Naive thymus-derived CD8-positive, alpha-beta T cell (primary cell): ENCODE results near the gene DUSP5. TPM values are rescaled to one million over a fixed set of nuclear protein-coding genes. Genes with fewer than 3 reads are reported as not detected.

ENCODE experiments used
- ATAC-seq, 2 donors: fragments of 150-1000 bp; cut with Tn5 transposase in 1 of 2; sonication (Bioruptor Pico), chemical (Tn5 transposase) in 1 of 2; 1 replicate in 1 of 2; 2 replicates in 1 of 2; pipeline ENCODE4 v1.10.0; 2021; ENCODE audit warnings: mild to moderate bottlenecking in 2 of 2, moderate library complexity in 2 of 2
- POLR2A ChIA-PET: fragments of 350-600 bp; sonication (Branson Sonifier 250); formaldehyde crosslinking; loops from one replicate; lab custom pipeline; 2021; ENCODE audit warnings: antibody characterized with exemption; lab: Charles Lee
- DNase-seq, 10 donors: peaks; one replicate each; pipeline versions ENCODE4 v3.0.0 to v3.0.0-alpha.2; 2020 to 2022
- H3K27ac Mint-ChIP-seq, 10 donors: one replicate each; pipeline ENCODE4 v1.8.0; 2020 to 2022; ENCODE audit warnings: mild to moderate bottlenecking in 10 of 10, mixed read lengths in 10 of 10, moderate library complexity in 4 of 10, inconsistent platforms in 1 of 10
- H3K27me3 Mint-ChIP-seq, 5 donors: one replicate each; pipeline ENCODE4 v1.8.0; 2021 to 2022; ENCODE audit warnings: mixed read lengths in 5 of 5
- H3K36me3 Mint-ChIP-seq, 3 donors: one replicate each; pipeline ENCODE4 v1.8.0; 2020 to 2022; ENCODE audit warnings: mixed read lengths in 3 of 3, mild to moderate bottlenecking in 2 of 3, inconsistent platforms in 1 of 3
- H3K4me1 Mint-ChIP-seq, 4 donors: one replicate each; pipeline ENCODE4 v1.8.0; 2021 to 2022; ENCODE audit warnings: mixed read lengths in 4 of 4
- H3K4me3 Mint-ChIP-seq, 10 donors: one replicate each; pipeline ENCODE4 v1.8.0; 2020 to 2022; ENCODE audit warnings: mild to moderate bottlenecking in 10 of 10, mixed read lengths in 10 of 10, moderate library complexity in 6 of 10, inconsistent platforms in 1 of 10
- H3K9me3 Mint-ChIP-seq, 9 donors: one replicate each; pipeline ENCODE4 v1.8.0; 2020 to 2022; ENCODE audit warnings: mixed read lengths in 9 of 9, mild to moderate bottlenecking in 3 of 9, inconsistent platforms in 1 of 9, moderate library complexity in 1 of 9
- polyA plus RNA-seq, 3 donors: library from polyadenylated mRNA; unstranded; fragments of 300-500 nt; fragmentation: Illumina TruSeq; gene quantifications; one replicate each; pipeline ENCODE4 v1.2.3, GENCODE V29; 2021
- total RNA-seq, 8 experiments: library from RNA in 2 of 8; stranded (reverse) in 2 of 8; gene quantifications; one replicate each; pipeline ENCODE4 v1.2.3 and lab custom pipeline; 2021 to 2026

Gene DUSP5
- total RNA-seq, result 1 to 10 TPM; 1.1 to 1.2 TPM
- polyA plus RNA-seq, result 1 to 10 TPM in 1 of 3 donors, under 1 TPM in 2; 0.13 to 2.7 (median 0.44) TPM
- total RNA-seq (lab: John Stamatoyannopoulos, UW), result 1.4 to 100.0 (median 35.6) reads per million in 6 experiments

DNA sequence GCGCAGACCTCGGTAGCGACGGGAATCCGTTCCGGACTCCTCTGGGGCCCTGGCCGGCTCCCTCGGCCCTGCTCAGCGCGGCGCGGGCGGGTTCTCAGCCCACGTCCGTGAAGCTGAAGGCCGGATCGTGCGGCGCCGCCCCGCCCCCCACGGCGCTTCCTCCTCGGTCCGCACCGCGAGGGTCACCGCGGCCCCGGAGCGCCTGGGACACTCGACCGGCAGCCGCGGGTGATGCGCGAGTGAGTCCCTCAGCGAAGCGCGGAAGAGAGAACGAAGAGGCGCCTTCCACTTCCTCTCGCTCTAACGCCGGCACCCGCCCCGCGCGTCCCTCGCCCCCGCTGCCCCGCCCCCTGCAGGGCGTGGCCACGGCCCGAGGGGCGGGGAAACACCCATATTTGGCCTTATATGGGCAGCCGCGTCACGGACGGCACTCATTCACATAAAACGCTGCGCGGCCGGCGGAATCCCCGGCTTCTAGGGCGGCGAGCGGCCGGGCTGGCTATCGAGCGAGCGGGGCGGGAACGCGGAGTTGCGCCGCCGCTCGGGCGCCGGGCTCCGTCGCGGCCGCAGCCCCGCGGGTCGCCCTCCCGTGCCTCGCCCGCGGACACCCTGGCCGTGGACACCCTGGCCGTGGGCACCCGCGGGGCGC lies at the start of gene DUSP5:
Gene DUSP5 (plus strand): TSS at position 470 of the 649 bp plus-strand sequence. CDS start 215 bp downstream, outside the sequence.
- Mint-ChIP-seq H3K4me3 (peak within 1 kb of the TSS; percentile 85 to 96 (median 92)), H3K9me3 (no peaks in the 10 kb centered on the region), H3K27ac (peak within 1 kb of the TSS in 9 of 10 donors; percentile 81 to 95 (median 92)), H3K27me3 (peaks cover 0 to 28% (median 10%) of the 10 kb centered on the region in 5 donors), H3K36me3 (no peaks in the 10 kb centered on the region), H3K4me1 (peaks cover 17 to 60% (median 45%) of the 10 kb centered on the region in 4 donors)
- DNase-seq, result peak; percentile 90 to 97 (median 94)
- peak; percentile 80 to 88 for ATAC-seq
- POLR2A ChIA-PET, result interaction anchor here (1.0 to 1.6 kb wide), 2 partner anchors 71 to 192 kb away, joined by 4 read pairs; partner anchors contain the start of gene SMC3

GRCh38 chr10:110448682-110449418 lies 48.9 kb upstream of the DUSP5 start:
- POLR2A ChIA-PET, result no interaction called here
- H3K36me3 Mint-ChIP-seq, result no peaks in the 10 kb centered on the region
- peaks cover 0 to 5% (median 0%) of the 10 kb centered on the region in 9 donors for H3K9me3 Mint-ChIP-seq
- no peak overlapping the region for H3K4me3 Mint-ChIP-seq
- H3K27ac Mint-ChIP-seq, result no peak overlapping the region
- DNase-seq, result no peak
- no peak for ATAC-seq
- peaks cover 0 to 23% (median 10%) of the 10 kb centered on the region in 5 donors for H3K27me3 Mint-ChIP-seq
- H3K4me1 Mint-ChIP-seq, result peaks cover 0 to 6% (median 0%) of the 10 kb centered on the region in 4 donors

GRCh38 chr10:110455446-110455845 lies 42.3 kb upstream of the DUSP5 start:
- Mint-ChIP-seq H3K4me3 (peak overlapping the region in 2 of 10 donors; percentile 31 to 66), H3K4me1 (peaks cover 8 to 56% (median 17%) of the 10 kb centered on the region in 4 donors), H3K36me3 (no peaks in the 10 kb centered on the region), H3K27ac (peak overlapping the region in 4 of 10 donors; percentile 30 to 41 (median 36)), H3K9me3 (no peaks in the 10 kb centered on the region), H3K27me3 (peaks cover 0 to 4% (median 0%) of the 10 kb centered on the region in 5 donors)
- POLR2A ChIA-PET, result interaction anchor here (0.9 kb wide), 1 partner anchor 15 kb away, joined by 3 read pairs; no protein-coding TSS in a partner anchor
- DNase-seq (no peak), ATAC-seq (no peak)

- H3K27me3 Mint-ChIP-seq, result peaks cover 0 to 4% (median 0%) of the 10 kb centered on the region in 5 donors
These were observed 41.7 kb upstream of the DUSP5 start for GRCh38 chr10:110456046-110456445.

GRCh38 chr10:110456523-110457091 lies 41.1 kb upstream of the DUSP5 start:
- POLR2A ChIA-PET, result no interaction called here
- Mint-ChIP-seq H3K4me1 (peaks cover 8 to 66% (median 23%) of the 10 kb centered on the region in 4 donors), H3K9me3 (no peaks in the 10 kb centered on the region), H3K36me3 (no peaks in the 10 kb centered on the region), H3K27ac (no peak overlapping the region), H3K27me3 (peaks cover 0 to 4% (median 0%) of the 10 kb centered on the region in 5 donors), H3K4me3 (no peak overlapping the region)
- no peak for ATAC-seq
- DNase-seq, result no peak

More at GRCh38 chr10:110456046-110456445, 41.7 kb upstream of the DUSP5 start:
- H3K27ac Mint-ChIP-seq, result no peak overlapping the region
- DNase-seq (no peak), ATAC-seq (no peak)
- no peak overlapping the region for H3K4me3 Mint-ChIP-seq
- POLR2A ChIA-PET, result no interaction called here
- H3K36me3 Mint-ChIP-seq, result no peaks in the 10 kb centered on the region
- no peaks in the 10 kb centered on the region for H3K9me3 Mint-ChIP-seq
- H3K4me1 Mint-ChIP-seq, result peaks cover 8 to 62% (median 22%) of the 10 kb centered on the region in 4 donors

DNA sequence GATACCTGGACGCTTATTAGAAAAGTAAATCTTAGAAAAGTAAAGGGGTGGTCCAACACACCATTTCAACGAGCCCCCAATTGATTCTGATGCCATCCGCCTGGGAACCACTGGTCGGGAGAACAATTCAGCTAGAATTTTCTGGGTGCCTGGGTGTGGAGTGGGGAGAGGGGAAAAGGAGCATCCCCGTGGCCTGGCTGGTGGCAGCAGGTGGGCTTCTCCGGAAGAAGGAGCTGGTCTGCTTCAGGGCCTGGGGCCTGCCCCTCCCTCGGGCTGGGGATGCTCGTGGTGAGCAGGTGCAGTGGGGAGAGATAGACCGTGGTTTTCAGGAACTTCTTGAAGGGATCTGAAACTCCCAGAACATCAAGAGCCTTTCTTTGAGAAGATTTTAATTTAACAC lies 39.9 kb upstream of the DUSP5 start:
- Mint-ChIP-seq H3K4me1 (peaks cover 8 to 70% (median 23%) of the 10 kb centered on the region in 4 donors), H3K27ac (peak overlapping the region in 3 of 10 donors; percentile 38 to 70 (median 46)), H3K36me3 (no peaks in the 10 kb centered on the region), H3K4me3 (peak overlapping the region in 1 of 10 donors; percentile 28), H3K9me3 (no peaks in the 10 kb centered on the region), H3K27me3 (peaks cover 0 to 10% (median 0%) of the 10 kb centered on the region in 5 donors)
- DNase-seq (no peak), ATAC-seq (peak in 1 of 2 donors; percentile 30)
- POLR2A ChIA-PET, result no interaction called here

DNA sequence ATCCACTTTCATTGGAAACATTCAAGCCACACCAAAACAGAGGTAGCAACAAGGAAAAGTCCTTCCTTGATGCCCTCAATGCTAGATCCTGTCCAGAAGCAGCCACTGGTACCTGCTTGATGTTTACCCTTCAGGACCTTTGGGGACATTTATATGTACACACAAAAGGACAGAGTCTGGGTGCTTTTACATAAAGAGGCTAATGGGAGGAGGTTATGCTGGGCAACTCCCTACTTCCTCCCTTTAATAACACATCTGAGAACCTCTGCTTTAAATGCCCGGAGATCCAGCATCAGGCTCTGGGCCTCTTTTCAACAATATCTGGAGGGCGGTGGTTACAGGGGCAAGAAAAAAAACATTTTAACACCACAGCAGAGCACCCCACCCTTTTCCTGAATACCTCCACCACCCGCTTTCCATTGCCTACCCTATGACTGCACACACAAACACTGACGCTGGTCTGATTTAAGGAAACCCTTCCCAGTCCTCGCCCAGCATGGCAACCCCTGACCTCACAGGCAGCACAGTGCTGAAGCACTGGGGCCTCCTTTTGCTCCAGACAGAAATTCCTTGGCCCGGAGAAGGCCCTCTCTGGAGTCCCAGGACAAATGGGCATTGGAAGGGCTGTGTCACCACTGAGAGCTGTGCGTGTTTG lies 39.3 kb upstream of the DUSP5 start:
- peaks cover 0 to 10% (median 0%) of the 10 kb centered on the region in 5 donors for H3K27me3 Mint-ChIP-seq
- ATAC-seq (no peak), DNase-seq (no peak)
- POLR2A ChIA-PET, result no interaction called here
- H3K36me3 Mint-ChIP-seq, result no peaks in the 10 kb centered on the region
- peaks cover 8 to 70% (median 23%) of the 10 kb centered on the region in 4 donors for H3K4me1 Mint-ChIP-seq
- H3K9me3 Mint-ChIP-seq, result no peaks in the 10 kb centered on the region
- peak overlapping the region in 2 of 10 donors; percentile 60 to 77 for H3K4me3 Mint-ChIP-seq
- peak overlapping the region in 2 of 10 donors; percentile 22 to 70 for H3K27ac Mint-ChIP-seq

- Mint-ChIP-seq H3K36me3 (no peaks in the 10 kb centered on the region), H3K9me3 (no peaks in the 10 kb centered on the region), H3K27me3 (peaks cover 0 to 10% (median 0%) of the 10 kb centered on the region in 5 donors), H3K27ac (peak overlapping the region in 2 of 10 donors; percentile 48 to 73), H3K4me1 (peaks cover 8 to 70% (median 23%) of the 10 kb centered on the region in 4 donors), H3K4me3 (no peak overlapping the region)
- no peak for ATAC-seq
- POLR2A ChIA-PET, result interaction anchor here (0.7 kb wide), 1 partner anchor 44 kb away, joined by 5 read pairs; no protein-coding TSS in a partner anchor
- no peak for DNase-seq
These were observed 38.1 kb upstream of the DUSP5 start for GRCh38 chr10:110459600-110459999.

DNA sequence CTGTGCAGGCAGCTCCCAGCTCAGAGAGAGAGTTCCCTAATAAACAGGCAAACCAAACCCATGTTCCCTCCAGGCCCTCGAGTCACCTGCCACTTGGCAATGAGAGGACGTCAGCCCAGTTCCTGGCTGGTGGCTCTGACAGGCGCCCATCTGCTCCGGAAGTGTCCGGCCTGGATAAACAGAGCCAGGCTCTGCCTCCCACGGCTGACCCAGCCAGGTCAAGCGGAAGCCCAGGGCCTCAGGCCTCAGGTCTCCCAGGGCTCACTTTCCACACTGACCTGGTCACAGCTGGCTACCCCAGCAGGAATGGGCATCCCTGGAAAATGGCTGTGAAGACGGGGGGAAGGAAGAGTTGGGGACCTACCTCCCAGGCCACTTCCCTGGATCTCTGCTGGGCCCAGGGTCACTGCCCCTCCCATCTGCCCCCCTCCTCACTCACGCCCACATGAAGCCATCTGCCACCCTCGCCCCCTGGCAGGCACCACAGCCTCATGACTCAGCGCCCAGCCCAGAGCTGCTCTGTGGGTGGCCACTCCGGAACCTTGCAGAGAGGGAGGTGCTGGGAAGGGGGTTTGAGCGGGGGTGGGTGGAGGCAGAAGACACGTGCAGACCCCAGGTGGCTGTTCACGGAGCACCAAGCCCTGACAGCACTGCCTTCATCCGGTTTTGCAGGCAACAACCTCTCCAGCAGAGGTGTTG lies 37.4 kb upstream of the DUSP5 start:
- no peaks in the 10 kb centered on the region for H3K9me3 Mint-ChIP-seq
- peaks cover 0 to 10% (median 0%) of the 10 kb centered on the region in 5 donors for H3K27me3 Mint-ChIP-seq
- H3K4me3 Mint-ChIP-seq, result no peak overlapping the region
- POLR2A ChIA-PET, result no interaction called here
- ATAC-seq (peak; percentile 32 to 35), DNase-seq (peak in 1 of 10 donors; percentile 20)
- H3K27ac Mint-ChIP-seq, result peak overlapping the region in 2 of 10 donors; percentile 72 to 85
- H3K4me1 Mint-ChIP-seq, result peaks cover 8 to 66% (median 20%) of the 10 kb centered on the region in 4 donors
- H3K36me3 Mint-ChIP-seq, result no peaks in the 10 kb centered on the region

GRCh38 chr10:110461088-110461487 lies 36.6 kb upstream of the DUSP5 start:
- Mint-ChIP-seq H3K4me3 (no peak overlapping the region), H3K27me3 (peaks cover 0 to 6% (median 0%) of the 10 kb centered on the region in 5 donors), H3K4me1 (peaks cover 2 to 57% (median 13%) of the 10 kb centered on the region in 4 donors), H3K9me3 (no peaks in the 10 kb centered on the region), H3K27ac (peak overlapping the region in 1 of 10 donors; percentile 72), H3K36me3 (no peaks in the 10 kb centered on the region)
- no peak for DNase-seq
- ATAC-seq, result no peak
- POLR2A ChIA-PET, result no interaction called here

DNA sequence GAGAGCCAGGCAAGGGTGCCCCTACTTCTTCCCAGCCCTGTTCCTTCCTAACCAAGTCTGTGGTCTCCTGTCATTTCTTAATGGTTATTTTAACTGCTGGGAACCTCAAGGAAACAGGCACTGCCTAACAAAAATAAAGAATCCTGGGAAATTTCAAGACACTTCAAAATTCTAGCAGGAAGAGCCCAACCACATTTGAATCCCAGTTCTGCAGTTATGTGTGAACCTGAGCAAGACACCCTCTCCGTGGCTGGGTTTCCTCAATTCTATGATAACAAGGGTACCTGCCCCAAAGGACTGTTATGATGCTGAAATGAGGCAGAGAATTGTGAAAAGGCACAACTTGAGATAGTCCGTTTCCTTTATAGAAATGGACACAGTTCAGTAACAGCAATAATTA lies 36.2 kb upstream of the DUSP5 start:
- Mint-ChIP-seq H3K36me3 (no peaks in the 10 kb centered on the region), H3K27me3 (peaks cover 0 to 6% (median 0%) of the 10 kb centered on the region in 5 donors), H3K4me1 (peaks cover 2 to 53% (median 11%) of the 10 kb centered on the region in 4 donors), H3K27ac (peak overlapping the region in 2 of 10 donors; percentile 25 to 46), H3K9me3 (no peaks in the 10 kb centered on the region), H3K4me3 (no peak overlapping the region)
- POLR2A ChIA-PET, result no interaction called here
- no peak for DNase-seq
- no peak for ATAC-seq
